Glutamatergic neuron (in vitro differentiated cells): ENCODE data around the gene CXorf38. TPM values are rescaled to one million over a fixed set of nuclear protein-coding genes. Genes with fewer than 3 reads are reported as not detected.
"Not testable (repeated sequence)": the region's sequence is repeated elsewhere in the genome, so short reads cannot be mapped to it uniquely, and the experiment has no call there.

Experiments used
- DNase-seq: peaks from one replicate; pipeline ENCODE4 v3.0.0; 2022
- H3K27ac Mint-ChIP-seq: one replicate; pipeline ENCODE4 v1.8.0; 2020; ENCODE audit warnings: mild to moderate bottlenecking, mixed read lengths, inconsistent platforms; ENCODE audit not compliant: unreplicated experiment
- H3K27me3 Mint-ChIP-seq: one replicate; pipeline ENCODE4 v1.8.0; 2020; ENCODE audit warnings: mild to moderate bottlenecking, moderate library complexity, mixed read lengths, inconsistent platforms; ENCODE audit not compliant: unreplicated experiment
- H3K36me3 Mint-ChIP-seq: one replicate; pipeline ENCODE4 v1.8.0; 2020; ENCODE audit warnings: mild to moderate bottlenecking, mixed read lengths, inconsistent platforms; ENCODE audit not compliant: unreplicated experiment
- H3K4me1 Mint-ChIP-seq: one replicate; pipeline ENCODE4 v1.8.0; 2020; ENCODE audit warnings: mild to moderate bottlenecking, low read depth, mixed read lengths, inconsistent platforms; ENCODE audit not compliant: unreplicated experiment
- H3K4me3 Mint-ChIP-seq: one replicate; pipeline ENCODE4 v1.8.0; 2020; ENCODE audit warnings: mild to moderate bottlenecking, mixed read lengths, inconsistent platforms; ENCODE audit not compliant: unreplicated experiment
- H3K9me3 Mint-ChIP-seq: one replicate; pipeline ENCODE4 v1.8.0; 2020; ENCODE audit warnings: mild to moderate bottlenecking, moderate library complexity, mixed read lengths, inconsistent platforms; ENCODE audit not compliant: unreplicated experiment
- total RNA-seq: library from RNA; stranded (reverse); fragmentation: NEBNext Ultra II Directional; extraction: Animal tissue kit (Norgen Biotek cat#: 25700); gene quantifications from one replicate; pipeline ENCODE4 v1.2.1, GENCODE V29; 2021; ENCODE audit not compliant: unreplicated experiment
- TF ChIP-seq, protein P1 (sequence below): fragments of 200-600 bp; sonication (generic); IDR thresholded peaks from one replicate; pipeline ENCODE4 v1.5.0; 2021; ENCODE audit not compliant: partially characterized antibody, unreplicated experiment

Gene CXorf38
- total RNA-seq, 1 donor from 2014 or later: 7.8 TPM

- no peak overlapping the region for H3K27ac Mint-ChIP-seq
- H3K9me3 Mint-ChIP-seq: peaks cover 1% of the 10 kb centered on the region
- DNase-seq: no peak
- H3K4me3 Mint-ChIP-seq: peak overlapping the region; percentile 75
- TF ChIP-seq, protein P1, sequence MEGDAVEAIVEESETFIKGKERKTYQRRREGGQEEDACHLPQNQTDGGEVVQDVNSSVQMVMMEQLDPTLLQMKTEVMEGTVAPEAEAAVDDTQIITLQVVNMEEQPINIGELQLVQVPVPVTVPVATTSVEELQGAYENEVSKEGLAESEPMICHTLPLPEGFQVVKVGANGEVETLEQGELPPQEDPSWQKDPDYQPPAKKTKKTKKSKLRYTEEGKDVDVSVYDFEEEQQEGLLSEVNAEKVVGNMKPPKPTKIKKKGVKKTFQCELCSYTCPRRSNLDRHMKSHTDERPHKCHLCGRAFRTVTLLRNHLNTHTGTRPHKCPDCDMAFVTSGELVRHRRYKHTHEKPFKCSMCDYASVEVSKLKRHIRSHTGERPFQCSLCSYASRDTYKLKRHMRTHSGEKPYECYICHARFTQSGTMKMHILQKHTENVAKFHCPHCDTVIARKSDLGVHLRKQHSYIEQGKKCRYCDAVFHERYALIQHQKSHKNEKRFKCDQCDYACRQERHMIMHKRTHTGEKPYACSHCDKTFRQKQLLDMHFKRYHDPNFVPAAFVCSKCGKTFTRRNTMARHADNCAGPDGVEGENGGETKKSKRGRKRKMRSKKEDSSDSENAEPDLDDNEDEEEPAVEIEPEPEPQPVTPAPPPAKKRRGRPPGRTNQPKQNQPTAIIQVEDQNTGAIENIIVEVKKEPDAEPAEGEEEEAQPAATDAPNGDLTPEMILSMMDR: no peak
- H3K4me1 Mint-ChIP-seq: peaks cover 5% of the 10 kb centered on the region
- no peaks in the 10 kb centered on the region for H3K27me3 Mint-ChIP-seq
- H3K36me3 Mint-ChIP-seq: no peaks in the 10 kb centered on the region
Measured at GRCh38 chrX:40582811-40583210, 64.5 kb downstream of the CXorf38 start.

- peak overlapping the region; percentile 84 for H3K4me3 Mint-ChIP-seq
Measured at GRCh38 chrX:40582178-40582577, 65.2 kb downstream of the CXorf38 start.

GRCh38 chrX:40581336-40581920 is 65.9 kb downstream of the CXorf38 start:
- Mint-ChIP-seq H3K36me3 (no peaks in the 10 kb centered on the region), H3K4me1 (peaks cover 5% of the 10 kb centered on the region), H3K9me3 (peaks cover 1% of the 10 kb centered on the region), H3K27ac (peak overlapping the region; percentile 55), H3K27me3 (no peaks in the 10 kb centered on the region), H3K4me3 (peak overlapping the region; percentile 84)
- no peak for DNase-seq
- TF ChIP-seq, protein P1: no peak

More at GRCh38 chrX:40582178-40582577, 65.2 kb downstream of the CXorf38 start:
- H3K9me3 Mint-ChIP-seq, H3K36me3 Mint-ChIP-seq, H3K27me3 Mint-ChIP-seq, DNase-seq, H3K4me1 Mint-ChIP-seq, H3K27ac Mint-ChIP-seq: not testable (repeated sequence)

GRCh38 chrX:40580537-40581335 is 66.6 kb downstream of the CXorf38 start, which contains the start of gene ATP6AP2:
Gene ATP6AP2, plus strand, starts transcription at chrX:40580970. Its CDS starts 96 bp downstream, at chrX:40581066.
- peak within 1 kb of the TSS; percentile 86 for H3K4me3 Mint-ChIP-seq

GRCh38 chrX:40579900-40580536 is 67.3 kb downstream of the CXorf38 start:
- Mint-ChIP-seq H3K9me3 (no peaks in the 10 kb centered on the region), H3K27ac (peak overlapping the region; percentile 75), H3K27me3 (no peaks in the 10 kb centered on the region), H3K4me3 (peak overlapping the region; percentile 86), H3K36me3 (no peaks in the 10 kb centered on the region), H3K4me1 (peaks cover 5% of the 10 kb centered on the region)
- TF ChIP-seq, protein P1: no peak
- no peak for DNase-seq

More at GRCh38 chrX:40580537-40581335, 66.6 kb downstream of the CXorf38 start, which contains the start of gene ATP6AP2:
- Mint-ChIP-seq H3K27me3 (no peaks in the 10 kb centered on the region), H3K9me3 (no peaks in the 10 kb centered on the region), H3K4me1 (peaks cover 5% of the 10 kb centered on the region), H3K27ac (peak within 1 kb of the TSS; percentile 75), H3K36me3 (no peaks in the 10 kb centered on the region)
- TF ChIP-seq, protein P1: no peak
- DNase-seq: peak; percentile 85
